NCI-H1930 (cell line): ENCODE data around the gene NEDD4.
"Not testable (repeated sequence)": the region's sequence is repeated elsewhere in the genome, so short reads cannot be mapped to it uniquely, and the experiment has no call there.

Experiments
- DNase-seq, 2 experiments: peaks; one replicate each; lab custom pipeline; 2025; lab: John Stamatoyannopoulos, UW

Gene NEDD4

DNA sequence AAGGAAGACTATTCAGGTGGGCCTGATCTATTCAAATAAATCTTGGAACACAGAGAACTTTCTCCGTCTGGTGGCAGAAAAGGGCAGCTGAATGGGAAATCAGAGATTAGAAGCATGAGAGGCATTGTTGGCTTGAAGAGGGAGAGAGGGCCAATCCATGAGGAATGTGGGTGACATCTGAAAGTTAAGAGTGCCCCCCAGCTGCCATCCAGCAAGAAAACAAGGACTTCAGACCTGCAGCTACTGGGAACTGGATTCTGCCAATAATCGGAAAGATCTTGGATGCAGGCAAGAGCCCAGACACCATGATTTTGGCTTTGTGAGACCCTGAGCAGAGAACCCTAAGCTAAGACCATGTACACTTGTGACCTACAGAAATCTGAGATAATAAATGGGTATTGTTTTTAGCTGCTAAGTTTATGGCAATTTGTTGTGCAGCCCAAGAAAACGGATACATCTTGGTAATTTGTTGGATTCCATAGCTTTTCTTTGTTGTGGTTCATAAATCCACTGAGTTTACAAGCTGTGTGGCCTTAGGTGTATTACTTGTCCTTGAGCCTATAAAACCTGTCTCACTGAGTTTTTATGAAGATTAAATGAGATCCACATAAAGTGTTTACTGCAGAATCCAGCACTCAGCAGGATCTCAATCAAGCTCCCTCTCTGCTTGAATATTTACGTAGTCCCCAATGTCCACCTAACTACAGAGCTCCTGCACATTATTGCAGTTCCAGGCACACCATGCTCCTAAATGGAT, 168.4 kb downstream of the NEDD4 start:
- DNase-seq = no peak

DNA sequence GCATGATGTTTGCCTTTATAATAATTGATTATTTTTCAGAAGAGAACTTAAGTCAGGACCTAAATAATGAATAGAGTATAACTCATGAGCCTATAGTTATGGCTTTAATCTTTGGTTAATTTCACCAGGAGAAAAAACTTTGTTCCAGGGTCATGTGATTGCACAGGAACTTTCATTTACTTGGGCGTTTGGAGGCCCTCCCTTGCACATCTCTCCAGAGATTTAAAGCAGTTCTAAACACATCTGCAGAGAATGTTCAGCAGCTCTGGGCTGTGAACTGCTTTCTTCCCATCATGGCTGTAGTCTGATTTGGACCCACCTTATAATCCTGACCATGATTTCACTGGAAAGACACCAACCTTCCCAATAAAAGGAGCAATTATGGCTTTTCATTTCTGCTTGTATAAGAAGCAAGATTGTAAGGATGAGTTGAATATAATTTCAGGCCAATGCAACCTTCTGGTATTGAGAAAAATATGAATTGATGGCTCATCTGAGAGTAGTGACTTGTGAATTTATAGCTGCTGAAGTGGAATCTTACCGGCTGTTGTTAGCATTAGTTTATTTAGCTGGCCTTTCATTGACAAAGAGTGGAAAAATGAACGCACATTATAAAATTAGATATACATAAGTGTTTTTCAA, 169.6 kb downstream of the NEDD4 start:
- no peak for DNase-seq

DNA sequence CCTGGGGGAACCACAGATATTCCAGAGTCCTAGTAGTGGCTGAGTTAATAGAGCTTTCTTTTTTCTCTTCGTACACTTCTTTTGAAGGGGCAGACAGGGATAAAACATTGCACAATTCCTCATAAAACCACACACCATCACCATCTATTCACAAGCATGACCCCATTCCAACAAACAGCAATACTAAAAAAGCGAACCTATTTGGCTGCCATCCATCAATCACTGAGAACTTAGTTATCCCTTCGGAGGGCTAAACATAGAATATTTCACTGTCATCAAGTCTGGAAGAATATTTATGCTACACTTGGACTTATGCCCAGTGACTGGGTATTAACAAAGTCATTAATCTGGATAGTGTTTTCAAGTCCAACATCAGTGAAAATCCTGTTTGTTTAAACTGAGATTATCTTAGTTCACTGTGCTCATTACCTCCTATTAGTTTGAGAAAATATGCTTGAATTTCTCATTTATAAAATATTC, 170.2 kb downstream of the NEDD4 start:
- DNase-seq = no peak

DNA sequence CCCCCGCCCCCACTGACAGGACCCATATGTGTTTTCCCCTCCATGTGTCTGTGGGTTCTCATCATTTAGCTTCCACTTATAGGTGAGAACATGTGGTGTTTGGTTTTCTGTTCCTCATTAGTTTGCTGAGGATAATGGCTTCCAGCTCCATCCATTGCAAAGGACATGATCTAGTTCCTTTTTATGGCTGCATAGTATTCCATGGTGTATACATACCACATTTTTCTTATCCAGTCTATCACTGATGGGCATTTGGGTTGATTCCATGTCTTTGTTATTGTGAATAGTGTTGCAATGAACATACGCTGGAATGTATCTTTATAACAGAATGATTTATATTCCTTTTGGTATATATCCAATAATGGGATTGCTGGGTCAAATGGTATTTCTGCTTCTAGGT, 171.7 kb downstream of the NEDD4 start:
- DNase-seq = not testable (repeated sequence)

DNA sequence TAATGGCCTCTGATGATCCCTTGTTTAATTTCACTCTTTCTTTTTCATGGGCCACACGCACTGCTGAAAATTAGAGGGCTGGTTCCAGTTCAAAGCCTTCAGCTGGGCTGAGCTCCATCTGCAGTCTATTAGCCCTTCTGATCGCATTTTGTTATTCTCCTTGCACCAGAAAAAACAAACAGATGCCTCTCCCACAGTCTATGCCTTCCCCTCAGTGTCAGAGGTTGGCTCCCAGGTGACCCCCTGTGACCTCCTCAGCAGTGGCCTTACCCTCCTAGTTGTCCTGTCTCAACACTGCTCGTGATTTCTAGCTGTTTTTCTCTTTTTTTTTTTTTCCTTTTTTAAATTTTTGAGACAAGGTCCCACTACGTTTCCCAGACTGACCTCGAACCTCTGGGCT, 173.4 kb downstream of the NEDD4 start:
- DNase-seq = no peak

DNA sequence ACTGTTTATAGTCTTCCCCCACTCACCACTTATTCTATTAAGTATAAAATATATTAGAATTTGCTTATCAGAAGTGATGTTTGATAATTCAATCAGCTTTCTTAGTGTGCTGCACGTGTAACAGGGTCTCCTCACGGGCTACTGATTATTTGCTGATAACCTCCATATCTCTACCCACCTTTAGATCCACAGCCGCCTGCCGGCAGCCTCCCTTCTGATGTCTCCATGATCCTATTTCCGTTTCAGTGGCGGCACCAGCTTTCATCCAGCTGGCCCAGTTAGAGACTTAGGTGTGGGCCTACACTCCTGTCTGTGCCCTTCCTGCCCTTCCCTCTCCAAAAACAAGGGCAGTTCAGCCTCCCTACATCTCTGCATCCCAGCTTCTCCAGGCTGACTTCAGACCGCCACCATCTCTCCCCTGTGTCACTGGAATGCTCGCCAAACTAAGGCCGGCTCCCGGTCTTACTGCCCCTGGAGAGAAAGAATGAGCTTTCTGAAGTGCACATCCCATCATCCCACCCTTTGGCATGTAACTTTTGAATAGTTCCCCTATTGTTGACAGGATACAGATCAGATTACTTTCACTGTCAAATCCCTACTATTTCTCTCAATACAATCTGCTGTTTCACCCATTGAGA, 173.9 kb downstream of the NEDD4 start:
- no peak for DNase-seq

DNA sequence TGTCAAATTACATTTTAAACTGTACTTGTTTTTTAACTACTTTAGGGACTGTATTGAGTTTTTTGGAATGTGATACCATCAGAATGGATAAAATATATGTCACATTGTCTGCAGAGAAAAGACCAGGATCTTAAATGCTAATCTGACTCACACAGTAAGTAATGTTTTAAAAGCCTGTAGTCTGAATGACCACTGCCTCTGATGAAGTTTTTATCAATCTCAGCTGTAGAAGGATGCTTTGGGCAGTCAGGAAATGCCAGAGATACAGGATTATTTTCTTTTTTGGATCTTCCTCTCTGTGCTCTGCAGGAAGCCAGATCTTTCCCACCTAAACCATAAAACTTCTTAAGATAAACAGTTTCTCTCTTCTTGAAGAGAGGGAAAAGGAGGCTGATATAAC, 177.4 kb downstream of the NEDD4 start:
- no peak for DNase-seq

DNA sequence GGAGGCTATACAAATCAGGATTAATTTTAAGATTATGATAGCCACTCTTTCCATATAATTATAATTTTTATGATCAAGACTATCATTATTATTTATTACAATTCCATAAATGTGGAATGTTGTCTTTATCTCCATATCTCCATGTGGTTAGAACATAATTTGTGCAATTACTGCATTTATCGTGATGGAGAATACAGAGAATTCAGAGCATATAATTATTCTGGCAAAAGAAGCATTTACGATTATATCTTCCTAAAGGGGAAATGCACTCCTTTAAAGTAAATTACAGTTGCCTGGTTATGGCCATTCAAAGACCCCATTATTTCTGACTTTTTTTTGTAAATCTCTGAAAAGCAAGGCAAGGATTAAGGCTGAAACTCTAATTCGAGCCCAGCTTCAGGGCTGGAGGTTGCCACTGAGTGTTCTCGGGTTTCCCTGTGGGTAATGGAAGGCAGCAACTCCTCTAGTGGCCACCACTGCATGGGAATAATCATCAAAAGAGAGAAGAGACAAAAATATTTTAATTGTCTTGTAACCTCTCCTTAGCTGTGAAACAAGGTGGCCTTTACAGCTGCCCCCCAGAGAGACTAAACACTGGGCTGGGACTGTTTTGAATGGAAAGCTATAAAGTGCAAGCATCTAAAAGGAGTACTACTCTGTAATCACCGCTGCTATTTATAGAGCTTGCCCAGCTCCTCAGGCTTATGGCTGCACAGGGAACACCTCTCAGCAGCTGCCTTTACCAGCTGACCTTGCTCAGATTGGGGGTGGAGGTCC, 190.6 kb downstream of the NEDD4 start:
- DNase-seq = no peak

DNA sequence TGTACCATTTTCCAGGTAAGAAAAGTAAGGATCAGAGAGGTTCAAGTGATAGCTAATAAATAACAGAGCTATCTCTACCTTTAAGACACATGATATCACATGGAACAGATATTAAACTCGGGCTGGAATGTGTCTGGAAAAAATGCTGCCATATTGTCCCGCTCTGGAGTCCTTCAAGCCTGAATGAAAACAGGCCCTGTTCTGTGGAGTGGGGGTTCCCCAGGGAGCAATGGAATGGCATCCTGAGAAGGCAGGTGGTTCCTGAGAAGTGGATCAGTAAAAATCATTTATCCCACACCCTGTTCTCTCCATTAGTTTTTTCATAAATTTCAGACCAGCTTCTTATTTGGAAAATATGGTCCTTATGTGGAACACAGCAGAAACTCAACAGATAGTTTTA, 193.2 kb downstream of the NEDD4 start:
- DNase-seq = no peak

DNA sequence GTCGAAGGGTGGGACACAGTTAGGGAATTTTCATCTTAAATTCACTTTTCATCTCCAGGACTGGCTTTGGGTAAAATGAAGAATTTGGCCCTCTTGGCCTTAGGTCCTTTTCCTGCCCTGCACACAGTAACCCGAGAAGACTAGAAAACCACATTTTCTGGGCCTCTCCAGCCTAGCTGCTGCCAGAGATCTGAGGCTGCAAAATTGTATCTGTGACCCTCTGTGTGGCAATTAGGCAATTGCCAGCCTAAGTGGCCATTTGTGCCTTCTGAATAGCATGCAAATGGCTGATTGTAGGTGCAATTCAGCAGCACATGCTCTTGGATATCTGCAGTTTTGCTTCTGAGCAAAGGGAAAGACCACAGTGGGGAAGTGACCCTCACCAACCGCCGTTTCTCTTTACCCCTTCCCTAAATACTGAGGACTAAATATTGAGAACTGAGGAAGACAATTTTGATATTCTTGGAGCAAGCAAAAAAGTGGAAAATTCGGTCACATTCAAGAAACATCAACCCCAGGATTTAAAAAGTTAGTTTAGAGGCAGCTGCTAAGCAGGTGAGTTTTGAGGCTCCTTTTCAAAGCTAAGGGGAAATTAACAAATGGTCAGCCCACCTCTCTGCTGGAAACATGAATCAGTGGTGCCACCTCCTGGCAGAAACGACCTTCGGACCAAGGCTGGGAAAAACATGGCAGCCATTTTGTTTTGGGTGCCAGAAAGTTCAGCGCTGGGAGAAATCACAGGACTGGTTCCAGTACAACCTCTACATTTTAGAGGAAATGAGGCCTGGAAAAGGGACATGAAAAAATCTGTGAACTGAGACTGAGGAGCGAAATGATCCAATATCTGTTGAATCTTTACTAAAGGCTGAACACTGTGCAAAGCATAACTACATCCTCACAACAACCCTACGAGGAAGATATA, 193.9 kb downstream of the NEDD4 start:
- DNase-seq = peak in 1 of 2 experiments; percentile 36

DNA sequence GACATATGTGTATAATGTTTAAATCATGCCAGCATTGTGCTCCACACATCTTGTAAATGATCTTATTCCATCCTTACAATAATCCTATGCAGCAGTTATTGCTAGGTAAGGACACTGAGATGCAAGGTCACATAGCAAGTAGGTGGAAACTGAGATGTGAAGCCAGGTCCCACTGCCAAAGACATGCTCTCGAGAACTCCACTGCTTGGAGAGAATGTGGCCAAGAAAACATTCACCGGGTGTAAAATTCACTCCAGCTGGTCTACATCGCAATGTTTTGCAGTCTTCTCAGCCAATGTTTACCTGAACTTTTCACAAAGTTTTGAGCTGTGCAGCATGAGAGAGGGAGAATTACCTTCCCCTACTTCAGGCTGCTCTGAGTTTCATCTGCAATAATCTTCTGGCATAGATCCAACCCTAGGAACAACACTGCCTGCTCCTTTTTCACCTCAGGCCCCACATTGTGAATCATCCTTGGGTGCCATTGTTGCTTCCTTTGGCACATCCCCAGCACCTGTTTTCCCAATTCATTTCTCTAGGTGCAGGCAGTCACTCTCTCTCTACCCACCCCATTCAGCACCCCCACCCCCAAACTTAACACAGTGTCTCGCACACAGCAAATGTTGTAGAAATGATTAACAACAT, 197.0 kb downstream of the NEDD4 start:
- no peak for DNase-seq

DNA sequence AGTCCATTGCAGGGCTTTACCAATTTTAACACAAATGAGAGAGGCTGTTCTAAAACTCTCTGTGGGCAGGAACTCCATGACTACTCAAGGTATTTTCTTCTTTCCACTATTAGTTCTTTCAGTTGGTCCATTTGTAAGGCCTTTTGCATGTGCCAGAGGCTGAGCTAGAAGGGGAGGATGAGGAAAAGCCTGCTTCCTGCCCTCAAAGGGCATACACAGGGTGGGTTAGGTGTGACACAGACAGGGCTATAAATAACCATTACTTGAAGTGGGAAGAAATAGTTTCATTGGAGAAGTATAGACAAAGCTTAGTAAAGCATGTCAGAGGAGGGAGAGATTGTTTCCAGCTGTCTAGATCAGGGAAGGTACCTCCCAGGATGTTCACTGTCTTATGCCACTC, 198.4 kb downstream of the NEDD4 start:
- DNase-seq = no peak

DNA sequence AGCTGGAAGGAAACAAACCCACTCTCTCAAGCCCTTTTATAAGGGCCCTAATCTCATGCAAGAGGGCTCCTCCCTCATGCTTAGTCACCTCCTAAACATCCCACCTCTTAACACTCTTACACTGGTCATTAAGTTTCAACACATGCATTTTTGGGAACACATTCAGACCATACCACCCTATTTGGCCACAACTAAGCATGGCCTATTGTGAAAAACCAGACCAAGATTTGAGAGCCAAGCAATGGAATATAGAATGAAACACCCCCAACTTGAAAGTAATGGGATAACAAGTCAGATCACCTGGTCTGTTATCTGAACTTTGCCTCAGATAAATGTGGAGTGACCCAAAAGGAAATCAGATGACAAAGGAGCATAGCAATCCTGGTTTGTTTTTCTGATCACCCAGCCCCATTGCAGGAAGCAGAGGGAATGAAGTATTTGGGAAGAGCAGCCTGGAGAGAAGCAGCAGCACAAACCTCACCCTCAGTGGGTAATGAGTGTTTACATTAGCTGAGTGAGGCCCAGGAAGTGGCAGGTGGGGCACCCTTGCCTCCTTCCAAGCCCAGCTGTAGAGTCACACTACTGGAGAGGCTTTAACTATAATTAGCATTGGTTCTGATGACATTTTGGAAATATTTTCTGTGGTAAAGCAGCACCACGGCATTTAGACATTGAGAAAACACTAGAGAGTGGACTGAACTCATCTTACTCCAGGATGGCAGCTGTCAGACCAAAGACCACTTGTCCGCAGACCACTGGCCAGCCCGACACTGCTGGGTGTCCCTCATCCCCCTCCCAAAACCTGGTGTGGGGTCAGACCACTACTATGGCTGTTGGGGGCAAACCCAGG, 201.6 kb downstream of the NEDD4 start:
- DNase-seq = no peak

DNA sequence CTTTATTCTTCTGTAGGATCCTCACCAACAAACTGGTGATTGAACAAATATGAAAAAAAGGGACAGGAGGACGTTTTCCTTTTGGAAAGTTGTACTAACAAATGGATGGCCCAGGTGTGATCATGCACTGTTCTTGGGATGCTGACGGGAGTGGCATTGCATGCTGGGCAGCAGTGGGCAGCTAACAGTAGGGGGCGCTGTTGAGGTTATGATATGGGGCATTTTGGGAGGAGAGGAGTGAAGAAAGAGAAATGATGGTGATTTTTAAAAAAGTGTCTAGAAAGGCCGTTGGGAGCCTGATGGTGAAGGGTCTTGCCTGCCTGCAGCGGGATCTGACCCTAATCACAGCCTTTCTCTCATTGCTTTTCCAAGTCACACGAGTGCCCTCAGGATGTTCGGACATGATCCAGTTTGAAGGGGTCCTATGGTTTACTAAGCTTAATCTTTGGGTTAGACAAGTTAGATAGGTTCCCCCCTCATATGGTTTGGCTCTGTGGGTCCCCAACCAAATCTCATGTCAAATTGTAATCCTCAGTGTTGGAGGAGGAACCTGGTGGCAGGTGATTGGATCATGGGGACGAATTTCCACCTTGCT, 204.2 kb downstream of the NEDD4 start:
- no peak for DNase-seq

DNA sequence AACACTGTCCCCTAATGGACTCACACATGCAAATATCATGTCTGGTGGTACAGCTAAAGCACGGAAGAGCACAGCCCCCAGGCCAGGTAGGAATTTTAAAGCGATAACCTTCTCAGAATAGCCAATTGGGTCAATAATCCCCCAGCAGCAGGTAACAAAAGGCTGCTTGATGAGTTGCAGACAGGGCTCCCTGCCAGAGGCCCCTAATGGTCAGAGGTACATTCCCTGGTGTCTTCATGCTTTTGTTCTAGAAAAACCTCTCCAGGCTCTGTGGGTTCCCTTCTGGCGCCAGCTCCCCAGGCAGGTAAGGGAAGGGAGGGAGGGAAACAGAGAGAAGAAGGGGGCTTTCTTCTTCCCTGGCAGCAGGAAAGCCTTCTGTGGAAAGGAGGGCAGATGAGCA, 207.1 kb downstream of the NEDD4 start:
- DNase-seq = no peak

DNA sequence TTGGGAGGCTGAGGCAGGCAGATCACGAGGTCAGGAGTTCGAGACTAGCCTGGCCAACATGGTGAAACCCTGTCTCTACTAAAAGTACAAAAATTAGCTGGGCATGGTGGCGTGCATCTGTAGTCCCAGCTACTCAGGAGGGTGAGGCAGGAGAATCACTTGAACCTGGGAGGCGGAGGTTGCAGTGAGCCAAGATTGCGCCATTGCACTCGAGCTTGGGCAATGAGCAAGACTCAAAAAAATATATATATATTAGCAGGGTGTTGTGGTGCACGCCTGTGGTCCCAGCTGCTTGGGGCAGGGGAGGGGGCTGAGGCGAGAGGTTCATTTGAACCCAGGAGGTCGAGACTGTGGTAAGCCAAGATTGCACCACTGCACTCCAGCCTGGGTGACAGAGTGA, 207.8 kb downstream of the NEDD4 start:
- DNase-seq = not testable (repeated sequence)

DNA sequence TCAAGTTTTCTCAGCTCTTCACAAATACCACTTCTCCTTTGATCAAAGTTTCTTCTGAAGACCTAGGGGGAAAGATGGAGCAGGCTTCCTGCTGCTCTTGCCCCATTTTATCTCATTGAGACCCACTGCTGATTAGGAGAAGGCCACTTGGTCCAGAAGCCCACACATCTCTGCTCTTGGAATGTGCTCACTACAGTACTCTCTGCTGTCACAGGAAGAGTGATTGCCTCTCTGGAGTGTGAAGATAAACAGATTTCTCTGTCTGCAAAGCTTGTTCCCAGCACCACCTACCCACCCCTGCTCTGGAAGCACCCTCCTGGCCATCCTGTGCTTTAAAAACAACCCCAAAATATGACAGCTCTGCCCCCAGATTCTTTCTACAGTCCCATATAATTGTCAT, 209.1 kb downstream of the NEDD4 start:
- DNase-seq = no peak

DNA sequence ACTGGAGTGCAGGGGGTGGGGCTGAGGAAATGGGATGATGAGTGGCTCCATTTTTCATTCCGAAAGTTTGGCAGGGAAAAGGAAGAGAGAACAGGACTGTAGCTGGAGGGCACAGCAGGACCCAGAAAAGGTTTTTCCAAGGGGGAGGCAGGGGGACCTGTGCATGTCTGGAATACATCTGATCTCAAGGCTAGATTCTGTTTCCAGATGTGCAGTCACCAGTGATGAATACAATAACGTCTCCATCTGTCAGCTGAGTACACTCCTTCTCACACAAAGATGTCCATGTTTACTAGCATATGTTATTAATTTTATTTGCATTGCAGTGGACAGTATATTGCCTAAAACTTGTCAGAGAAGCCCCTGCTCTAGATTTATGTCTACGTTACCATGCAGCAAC, 210.5 kb downstream of the NEDD4 start:
- DNase-seq = no peak

DNA sequence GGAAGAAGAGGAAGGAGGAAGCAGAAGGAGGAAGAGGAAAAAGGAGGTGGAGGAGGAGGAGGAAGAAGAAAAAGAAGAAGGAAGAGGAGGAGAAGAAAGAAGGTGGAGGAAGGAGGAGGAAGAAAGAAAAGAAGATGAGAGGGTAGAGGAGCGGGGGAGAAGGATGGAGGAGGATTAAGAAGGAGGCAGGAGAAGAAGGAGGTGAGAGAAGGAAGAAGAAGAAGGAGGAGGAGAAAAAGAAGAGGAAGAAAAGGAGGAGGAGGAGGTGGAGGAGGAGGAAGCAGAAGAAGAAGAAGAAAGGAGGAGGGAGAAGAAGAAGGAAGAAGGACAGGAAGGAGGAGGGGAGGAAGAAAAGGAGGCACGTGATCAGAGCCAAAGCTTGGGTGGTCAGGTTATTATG, 213.1 kb downstream of the NEDD4 start:
- no peak for DNase-seq

DNA sequence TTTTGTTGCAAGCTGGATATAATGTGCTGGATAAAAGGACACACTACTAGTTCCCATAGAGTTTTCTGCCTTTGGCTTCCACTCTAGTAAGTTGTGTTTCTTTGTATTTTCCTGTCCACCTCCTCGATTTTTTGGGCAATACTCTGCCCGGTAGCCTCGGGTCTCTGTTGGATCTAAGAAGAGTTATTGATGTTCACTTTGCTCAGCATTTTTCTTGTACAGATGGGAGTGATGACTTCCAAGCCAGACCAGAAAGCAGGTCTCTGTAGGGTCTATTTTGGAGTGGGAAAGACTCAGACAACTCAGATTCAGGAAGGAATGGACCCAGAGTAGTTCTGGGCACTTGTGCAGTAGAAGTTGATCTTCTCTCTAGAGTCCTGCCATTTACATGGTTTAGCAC, 214.5 kb downstream of the NEDD4 start:
- no peak for DNase-seq
